GM23338 (cell line): Measurements from ENCODE around the gene TNFRSF6B. TPM values are rescaled to one million over a fixed set of nuclear protein-coding genes. Genes with fewer than 3 reads are reported as not detected.

Source experiments
- ATAC-seq: fragments of 200-7000 bp; cut with Tn5 transposase; 3 replicates; pipeline ENCODE4 v1.9.1; 2020
- DNase-seq: peaks from one replicate; pipeline ENCODE4 v3.0.0-alpha.2; 2015; ENCODE audit warnings: low spot score
- H2AFZ ChIP-seq: fragments of 200-600 bp; sonication (generic); 2 replicates; pipeline ENCODE4 v1.8.0; 2016; ENCODE audit warnings: antibody characterized with exemption, mild to moderate bottlenecking, moderate library complexity
- H3F3A ChIP-seq: fragments of 200-600 bp; sonication (generic); replicated peaks from 2 replicates; pipeline ENCODE4 v1.8.0; 2017; ENCODE audit warnings: antibody characterized with exemption, mixed run types, low read depth
- H3K27ac ChIP-seq: fragments of 200-600 bp; sonication (generic); 2 replicates; pipeline ENCODE4 v1.6.1; 2016; ENCODE audit warnings: low read depth
- H3K27me3 ChIP-seq: fragments of 200-600 bp; sonication (generic); 2 replicates; pipeline ENCODE4 v1.8.0; 2016; ENCODE audit warnings: mild to moderate bottlenecking, mixed run types, moderate library complexity; ENCODE audit not compliant: insufficient read depth
- H3K36me3 ChIP-seq: fragments of 200-600 bp; sonication (generic); 2 replicates; pipeline ENCODE4 v1.8.0; 2016; ENCODE audit warnings: mild to moderate bottlenecking; ENCODE audit not compliant: insufficient read depth
- H3K4me1 ChIP-seq: fragments of 200-600 bp; sonication (generic); 2 replicates; pipeline ENCODE4 v1.8.0; 2016; ENCODE audit warnings: mild to moderate bottlenecking, moderate library complexity; ENCODE audit not compliant: insufficient read depth
- H3K4me2 ChIP-seq: fragments of 200-600 bp; sonication (generic); 2 replicates; pipeline ENCODE4 v1.7.1; 2017; ENCODE audit warnings: mixed run types
- H3K4me3 ChIP-seq: fragments of 200-600 bp; sonication (generic); 2 replicates; pipeline ENCODE4 v1.6.1; 2016; ENCODE audit warnings: mixed run types
- H3K79me2 ChIP-seq: fragments of 200-600 bp; sonication (generic); replicated peaks from 2 replicates; pipeline ENCODE4 v1.8.0; 2017; ENCODE audit warnings: mild to moderate bottlenecking; ENCODE audit not compliant: insufficient read depth
- H3K9me2 ChIP-seq: fragments of 200-600 bp; sonication (generic); 2 replicates; pipeline ENCODE4 v1.8.0; 2017; ENCODE audit not compliant: insufficient read depth
- H4K20me1 ChIP-seq: fragments of 200-600 bp; sonication (generic); replicated peaks from 2 replicates; pipeline ENCODE4 v1.8.0; 2017; ENCODE audit warnings: mild to moderate bottlenecking; ENCODE audit not compliant: insufficient read depth
- H3K27ac Mint-ChIP-seq: 2 replicates; pipeline ENCODE4 v1.8.0; 2020; ENCODE audit warnings: inconsistent platforms, mild to moderate bottlenecking, moderate library complexity, mixed read lengths
- H3K27me3 Mint-ChIP-seq: 3 replicates; pipeline ENCODE4 v1.8.0; 2022; ENCODE audit warnings: low read depth, mild to moderate bottlenecking, moderate library complexity, mixed read lengths, inconsistent platforms; ENCODE audit not compliant: insufficient read depth, poor library complexity
- H3K36me3 Mint-ChIP-seq: 3 replicates; pipeline ENCODE4 v1.8.0; 2021; ENCODE audit warnings: low read depth, mild to moderate bottlenecking, inconsistent platforms, moderate library complexity, mixed read lengths
- H3K4me1 Mint-ChIP-seq: 3 replicates; pipeline ENCODE4 v1.8.0; 2020; ENCODE audit warnings: mild to moderate bottlenecking, inconsistent platforms, mixed read lengths
- H3K4me3 Mint-ChIP-seq: 3 replicates; pipeline ENCODE4 v1.8.0; 2021; ENCODE audit warnings: moderate library complexity, mild to moderate bottlenecking, inconsistent platforms, mixed read lengths
- H3K9me3 Mint-ChIP-seq: 3 replicates; pipeline ENCODE4 v1.8.0; 2020; ENCODE audit warnings: moderate library complexity, mild to moderate bottlenecking, inconsistent platforms, mixed read lengths
- CTCF ChIP-seq, 2 experiments: fragments of 200-600 bp in 1 of 2; sonication (generic) in 1 of 2; conservative IDR thresholded peaks; 2 replicates each; pipeline versions ENCODE4 v1.5.1 to v1.6.1; 2016 to 2017; ENCODE audit warnings: antibody characterized with exemption in 2 of 2, low read depth in 2 of 2, mild to moderate bottlenecking in 2 of 2, moderate library complexity in 1 of 2
- STAT1 ChIP-seq: IDR thresholded peaks from one replicate; pipeline ENCODE4 v1.6.1; 2016; ENCODE audit warnings: antibody characterized with exemption; ENCODE audit not compliant: unreplicated experiment
- ZNF114 ChIP-seq: fragments of 250-450 bp; sonication (Bioruptor Pico); IDR thresholded peaks from 2 replicates; pipeline ENCODE4 v1.5.0; 2020; ENCODE audit warnings: mild to moderate bottlenecking, moderate library complexity
- ZNF331 ChIP-seq: fragments of 250-450 bp; sonication (Bioruptor Pico); IDR thresholded peaks from 2 replicates; pipeline ENCODE4 v1.5.0; 2020; ENCODE audit warnings: low read depth, mild to moderate bottlenecking, moderate library complexity
- polyA plus RNA-seq: library from polyadenylated mRNA; unstranded; fragments of >200 nt; fragmentation: Nextera tagmentation; extraction: Ambion mirVana; gene quantifications from 2 replicates; pipeline ENCODE4 v1.2.1, GENCODE V29; 2016
- small RNA-seq: library from RNA; depleted of rRNA; stranded (forward); fragments of <200 nt; gene quantifications from one replicate; pipeline ENCODE3, GENCODE V24; 2014; ENCODE audit warnings: low replicate concordance
- total RNA-seq: library from RNA; depleted of rRNA; stranded (reverse); fragments of >200 nt; shearing (Covaris generic); gene quantifications from 2 replicates; pipeline ENCODE4 v1.2.3, GENCODE V29; 2014; rRNA removed

TNFRSF6B gene
- total and polyA plus RNA-seq, 2 experiments from 2014 or later = 0.28 TPM; not detected in 1

- H3K9me3 Mint-ChIP-seq = no peaks in the 10 kb centered on the region; the same call in 2 of the 3 replicates
- no peaks in the 10 kb centered on the region for H3K27me3 ChIP-seq
- H3K27ac ChIP-seq = no peak overlapping the region
- no peaks in the 10 kb centered on the region; the same call in 1 of the 2 replicates for H3K4me1 ChIP-seq
- TF ChIP-seq CTCF (conservative IDR thresholded peaks at IDR 0.05; ENCODE audit: low read depth in 2 of 2) (no peak), ZNF114 (CRISPR knock-in tag) (no peak), ZNF331 (CRISPR knock-in tag) (no peak), STAT1 (no peak)
- peaks cover 22% of the 10 kb centered on the region for H3F3A ChIP-seq
- H3K4me1 Mint-ChIP-seq = peaks cover 6% of the 10 kb centered on the region; the same call in 2 of the 3 replicates
- ATAC-seq = no peak
- no peaks in the 10 kb centered on the region for H3K9me2 ChIP-seq
- no peak overlapping the region for H3K27ac Mint-ChIP-seq
- DNase-seq = no peak
- H3K4me3 Mint-ChIP-seq = no peak overlapping the region
- H4K20me1 ChIP-seq = no peaks in the 10 kb centered on the region
- no peak overlapping the region for H3K4me3 ChIP-seq
- H3K36me3 Mint-ChIP-seq = peaks cover 8% of the 10 kb centered on the region
- no peak overlapping the region for H3K4me2 ChIP-seq
- no peaks in the 10 kb centered on the region for H3K79me2 ChIP-seq
- H3K36me3 ChIP-seq = no peaks in the 10 kb centered on the region
- no peak overlapping the region for H2AFZ ChIP-seq
- H3K27me3 Mint-ChIP-seq = peaks cover 8% of the 10 kb centered on the region
Observed at GRCh38 chr20:63747622-63748069, 51.2 kb downstream of the TNFRSF6B start.

Small RNAs within 50 kb of the gene (small RNA-seq; reads per million reads assigned to genes)
- gene LIME1 = not detected
- gene TNFRSF6B = not detected

Other genes with a start within 250 kb of the TNFRSF6B start
- 61.7 and 92.4 TPM in 2 replicates for gene KCNQ2, start 224.0 kb upstream of the TNFRSF6B start, total RNA-seq
- 67.9 and 68.5 TPM in 2 replicates for gene KCNQ2, start 224.0 kb upstream of the TNFRSF6B start, polyA plus RNA-seq
- gene EEF1A2, start 197.6 kb upstream of the TNFRSF6B start, total RNA-seq = 37.1 TPM in 2 replicates
- gene EEF1A2, start 197.6 kb upstream of the TNFRSF6B start, polyA plus RNA-seq = 1.3 and 1.4 TPM in 2 replicates
- gene PPDPF, start 175.9 kb upstream of the TNFRSF6B start, total RNA-seq = 117 and 141 TPM in 2 replicates
- gene PPDPF, start 175.9 kb upstream of the TNFRSF6B start, polyA plus RNA-seq = 83.9 and 92.9 TPM in 2 replicates
- gene PTK6, start 159.3 kb upstream of the TNFRSF6B start, total RNA-seq = 0.28 TPM in 1 of 2 replicates, not detected in the other
- 0.07 TPM in 1 of 2 replicates, not detected in the other for gene PTK6, start 159.3 kb upstream of the TNFRSF6B start, polyA plus RNA-seq
- gene SRMS, start 148.9 kb upstream of the TNFRSF6B start, total RNA-seq = 0.50 and 0.59 TPM in 2 replicates
- gene SRMS, start 148.9 kb upstream of the TNFRSF6B start, polyA plus RNA-seq = 0.23 TPM in 1 of 2 replicates, not detected in the other
- gene FNDC11, start 142.5 kb upstream of the TNFRSF6B start, total RNA-seq = 5.3 and 6.5 TPM in 2 replicates
- 3.4 and 3.5 TPM in 2 replicates for gene FNDC11, start 142.5 kb upstream of the TNFRSF6B start, polyA plus RNA-seq
- gene HELZ2, start 122.4 kb upstream of the TNFRSF6B start, total RNA-seq = 39.6 and 48.9 TPM in 2 replicates
- 4.6 and 5.2 TPM in 2 replicates for gene HELZ2, start 122.4 kb upstream of the TNFRSF6B start, polyA plus RNA-seq
- 19.3 and 20.6 TPM in 2 replicates for gene GMEB2, start 69.6 kb upstream of the TNFRSF6B start, total RNA-seq
- gene GMEB2, start 69.6 kb upstream of the TNFRSF6B start, polyA plus RNA-seq = 4.4 and 4.9 TPM in 2 replicates
- 42.7 and 61.3 TPM in 2 replicates for gene STMN3, start 43.2 kb upstream of the TNFRSF6B start, total RNA-seq
- 28.6 and 29.7 TPM in 2 replicates for gene STMN3, start 43.2 kb upstream of the TNFRSF6B start, polyA plus RNA-seq
- 26.5 and 34.5 TPM in 2 replicates for gene RTEL1, start 38.3 kb upstream of the TNFRSF6B start, total RNA-seq
- gene RTEL1, start 38.3 kb upstream of the TNFRSF6B start, polyA plus RNA-seq = 13.5 and 14.2 TPM in 2 replicates
- gene ARFRP1, start 11.3 kb downstream of the TNFRSF6B start, total RNA-seq = 19.0 and 24.6 TPM in 2 replicates
- 16.7 and 18.6 TPM in 2 replicates for gene ARFRP1, start 11.3 kb downstream of the TNFRSF6B start, polyA plus RNA-seq
- gene ZGPAT, start 11.4 kb downstream of the TNFRSF6B start, total RNA-seq = 25.5 and 39.2 TPM in 2 replicates
- 21.5 and 25.0 TPM in 2 replicates for gene ZGPAT, start 11.4 kb downstream of the TNFRSF6B start, polyA plus RNA-seq
- 3.6 and 12.2 TPM in 2 replicates for gene LIME1, start 40.0 kb downstream of the TNFRSF6B start, total RNA-seq
- 4.7 and 7.4 TPM in 2 replicates for gene LIME1, start 40.0 kb downstream of the TNFRSF6B start, polyA plus RNA-seq
- 33.8 and 42.0 TPM in 2 replicates for gene SLC2A4RG, start 43.1 kb downstream of the TNFRSF6B start, total RNA-seq
- gene SLC2A4RG, start 43.1 kb downstream of the TNFRSF6B start, polyA plus RNA-seq = 22.8 and 25.3 TPM in 2 replicates
- gene ZBTB46, start 134.6 kb downstream of the TNFRSF6B start, total RNA-seq = 23.0 and 26.9 TPM in 2 replicates
- gene ZBTB46, start 134.6 kb downstream of the TNFRSF6B start, polyA plus RNA-seq = 3.2 TPM in 2 replicates
- not detected in 2 replicates for gene ABHD16B, start 164.8 kb downstream of the TNFRSF6B start, total RNA-seq
- not detected in 2 replicates for gene ABHD16B, start 164.8 kb downstream of the TNFRSF6B start, polyA plus RNA-seq
- 103 and 104 TPM in 2 replicates for gene TPD52L2, start 168.6 kb downstream of the TNFRSF6B start, total RNA-seq
- 39.5 and 40.2 TPM in 2 replicates for gene TPD52L2, start 168.6 kb downstream of the TNFRSF6B start, polyA plus RNA-seq
- 29.5 and 33.5 TPM in 2 replicates for gene DNAJC5, start 198.5 kb downstream of the TNFRSF6B start, total RNA-seq
- 6.9 and 7.1 TPM in 2 replicates for gene DNAJC5, start 198.5 kb downstream of the TNFRSF6B start, polyA plus RNA-seq